Panc1 (cell line): ENCODE data around the gene KRT85. TPM values are rescaled to one million over a fixed set of nuclear protein-coding genes. Genes with fewer than 3 reads are reported as not detected.

ENCODE experiments used
- ATAC-seq: fragments of 200-7000 bp; cut with Tn5 transposase; 2 replicates; pipeline ENCODE4 v1.9.1; 2020; ENCODE audit warnings: mild to moderate bottlenecking, moderate library complexity
- BruUV-seq: library from RNA; stranded (reverse); fragments of 400-500 nt; replicated peaks from 2 replicates; lab custom pipeline; 2021; lab: Mats Ljungman, UMichigan
- CTCF ChIA-PET: fragments of 300-600 bp; sonication (Branson Sonifier 250); formaldehyde crosslinking; loops from one replicate; lab custom pipeline; 2022; ENCODE audit warnings: antibody characterized with exemption; lab: Charles Lee
- POLR2A ChIA-PET: fragments of 300-600 bp; sonication (Branson Sonifier 250); formaldehyde crosslinking; loops from one replicate; lab custom pipeline; 2022; ENCODE audit warnings: antibody characterized with exemption; lab: Charles Lee
- DNase-seq: peaks from one replicate; pipeline ENCODE4 v3.0.0-alpha.2; 2010; ENCODE audit warnings: low read depth, low spot score
- H3K27ac ChIP-seq: 2 replicates; pipeline ENCODE4 v1.5.1; 2011; ENCODE audit warnings: mild to moderate bottlenecking, low read length, inconsistent platforms
- H3K27me3 ChIP-seq: fragments of 200-500 bp; sonication (Bioruptor generic); 2 replicates; pipeline ENCODE4 v1.6.0; 2014; ENCODE audit warnings: low read length, inconsistent platforms; ENCODE audit not compliant: control insufficient read depth, insufficient read depth
- H3K36me3 ChIP-seq: fragments of 200-500 bp; sonication (Bioruptor generic); 2 replicates; pipeline ENCODE4 v1.5.1; 2014; ENCODE audit warnings: inconsistent platforms, mild to moderate bottlenecking, low read length, moderate library complexity; ENCODE audit not compliant: control insufficient read depth, insufficient read depth
- H3K4me1 ChIP-seq: 2 replicates; pipeline ENCODE4 v1.5.1; 2011; ENCODE audit warnings: inconsistent platforms, mild to moderate bottlenecking, low read length, moderate library complexity; ENCODE audit not compliant: control insufficient read depth, insufficient read depth
- H3K4me3 ChIP-seq, 2 experiments: 2 replicates each; pipeline ENCODE4 v1.5.1; 2011 to 2012; ENCODE audit warnings: low read depth in 2 of 2, low read length in 2 of 2, mild to moderate bottlenecking in 2 of 2, inconsistent platforms in 1 of 2, moderate library complexity in 1 of 2
- H3K9me3 ChIP-seq: fragments of 200-500 bp; sonication (Bioruptor generic); 2 replicates; pipeline ENCODE4 v1.5.1; 2014; ENCODE audit warnings: low read depth, mild to moderate bottlenecking, inconsistent platforms, low read length, moderate library complexity; ENCODE audit not compliant: control insufficient read depth, insufficient read depth
- POLR2AphosphoS5 ChIP-seq: IDR thresholded peaks from 2 replicates; pipeline ENCODE4 v1.6.1; 2012; ENCODE audit warnings: mild to moderate bottlenecking, low read depth, low read length, moderate library complexity
- SIN3A ChIP-seq: IDR thresholded peaks from 2 replicates; pipeline ENCODE4 v1.6.1; 2012; ENCODE audit warnings: low read depth, mild to moderate bottlenecking, low read length, moderate library complexity, borderline replicate concordance; ENCODE audit not compliant: insufficient read depth
- TCF7L2 ChIP-seq: IDR thresholded peaks from 2 replicates; pipeline ENCODE4 v1.6.1; 2011; ENCODE audit warnings: mild to moderate bottlenecking, low read depth, low read length, inconsistent platforms
- in situ Hi-C: cut with HindIII; loops from 2 replicates; pipeline ENCODE4 v1.10.0; 2016; ENCODE audit warnings: low sequenced_read_pairs, low pct_unique_long_range_greater_than_20kb
- intact Hi-C: fragments of 100-400 bp; cut with micrococcal nuclease; formaldehyde crosslinking; loops from one replicate; pipeline ENCODE4 v1.10.0; 2022; ENCODE audit not compliant: unreplicated experiment
- total RNA-seq: library from RNA; stranded (reverse); gene quantifications from one replicate; pipeline ENCODE4 v1.2.1, GENCODE V29; 2021; ENCODE audit not compliant: unreplicated experiment
- TF ChIP-seq, protein P1 (sequence below), 2 experiments: IDR thresholded peaks; 2 replicates each; pipeline ENCODE4 v1.6.1; 2011 to 2012; ENCODE audit warnings: low read depth in 2 of 2, control low read depth in 1 of 2, low read length in 1 of 2, mild to moderate bottlenecking in 1 of 2, moderate library complexity in 1 of 2; ENCODE audit not compliant: insufficient read depth in 1 of 2
- TF ChIP-seq, protein P2 (sequence below): fragments of 450-650 bp; IDR thresholded peaks from 2 replicates; pipeline ENCODE4 v1.5.1; 2017; ENCODE audit warnings: mild to moderate bottlenecking

The KRT85 gene
- total RNA-seq, 1 experiment from 2014 or later = not detected

GRCh38 chr12:52356762-52357580, 10.3 kb downstream of the KRT85 start:
- no peak for ATAC-seq
- in situ Hi-C loops = no loop called here
- Histone ChIP-seq H3K9me3 (no peaks in the 10 kb centered on the region), H3K4me1 (no peaks in the 10 kb centered on the region), H3K27me3 (0 out of 2 replicates have a peak, but pooled peaks cover 2% of the 10 kb centered on the region), H3K36me3 (no peaks in the 10 kb centered on the region), H3K4me3 (no peak overlapping the region), H3K27ac (no peak overlapping the region)
- TF ChIP-seq, protein P1, sequence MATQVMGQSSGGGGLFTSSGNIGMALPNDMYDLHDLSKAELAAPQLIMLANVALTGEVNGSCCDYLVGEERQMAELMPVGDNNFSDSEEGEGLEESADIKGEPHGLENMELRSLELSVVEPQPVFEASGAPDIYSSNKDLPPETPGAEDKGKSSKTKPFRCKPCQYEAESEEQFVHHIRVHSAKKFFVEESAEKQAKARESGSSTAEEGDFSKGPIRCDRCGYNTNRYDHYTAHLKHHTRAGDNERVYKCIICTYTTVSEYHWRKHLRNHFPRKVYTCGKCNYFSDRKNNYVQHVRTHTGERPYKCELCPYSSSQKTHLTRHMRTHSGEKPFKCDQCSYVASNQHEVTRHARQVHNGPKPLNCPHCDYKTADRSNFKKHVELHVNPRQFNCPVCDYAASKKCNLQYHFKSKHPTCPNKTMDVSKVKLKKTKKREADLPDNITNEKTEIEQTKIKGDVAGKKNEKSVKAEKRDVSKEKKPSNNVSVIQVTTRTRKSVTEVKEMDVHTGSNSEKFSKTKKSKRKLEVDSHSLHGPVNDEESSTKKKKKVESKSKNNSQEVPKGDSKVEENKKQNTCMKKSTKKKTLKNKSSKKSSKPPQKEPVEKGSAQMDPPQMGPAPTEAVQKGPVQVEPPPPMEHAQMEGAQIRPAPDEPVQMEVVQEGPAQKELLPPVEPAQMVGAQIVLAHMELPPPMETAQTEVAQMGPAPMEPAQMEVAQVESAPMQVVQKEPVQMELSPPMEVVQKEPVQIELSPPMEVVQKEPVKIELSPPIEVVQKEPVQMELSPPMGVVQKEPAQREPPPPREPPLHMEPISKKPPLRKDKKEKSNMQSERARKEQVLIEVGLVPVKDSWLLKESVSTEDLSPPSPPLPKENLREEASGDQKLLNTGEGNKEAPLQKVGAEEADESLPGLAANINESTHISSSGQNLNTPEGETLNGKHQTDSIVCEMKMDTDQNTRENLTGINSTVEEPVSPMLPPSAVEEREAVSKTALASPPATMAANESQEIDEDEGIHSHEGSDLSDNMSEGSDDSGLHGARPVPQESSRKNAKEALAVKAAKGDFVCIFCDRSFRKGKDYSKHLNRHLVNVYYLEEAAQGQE (IDR thresholded peaks at IDR 0.05; ENCODE audit: insufficient read depth in 1 of 2, low read depth in 2 of 2, low read length in 1 of 2) = no peak
- TF ChIP-seq, protein P2, sequence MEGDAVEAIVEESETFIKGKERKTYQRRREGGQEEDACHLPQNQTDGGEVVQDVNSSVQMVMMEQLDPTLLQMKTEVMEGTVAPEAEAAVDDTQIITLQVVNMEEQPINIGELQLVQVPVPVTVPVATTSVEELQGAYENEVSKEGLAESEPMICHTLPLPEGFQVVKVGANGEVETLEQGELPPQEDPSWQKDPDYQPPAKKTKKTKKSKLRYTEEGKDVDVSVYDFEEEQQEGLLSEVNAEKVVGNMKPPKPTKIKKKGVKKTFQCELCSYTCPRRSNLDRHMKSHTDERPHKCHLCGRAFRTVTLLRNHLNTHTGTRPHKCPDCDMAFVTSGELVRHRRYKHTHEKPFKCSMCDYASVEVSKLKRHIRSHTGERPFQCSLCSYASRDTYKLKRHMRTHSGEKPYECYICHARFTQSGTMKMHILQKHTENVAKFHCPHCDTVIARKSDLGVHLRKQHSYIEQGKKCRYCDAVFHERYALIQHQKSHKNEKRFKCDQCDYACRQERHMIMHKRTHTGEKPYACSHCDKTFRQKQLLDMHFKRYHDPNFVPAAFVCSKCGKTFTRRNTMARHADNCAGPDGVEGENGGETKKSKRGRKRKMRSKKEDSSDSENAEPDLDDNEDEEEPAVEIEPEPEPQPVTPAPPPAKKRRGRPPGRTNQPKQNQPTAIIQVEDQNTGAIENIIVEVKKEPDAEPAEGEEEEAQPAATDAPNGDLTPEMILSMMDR = no peak
- TF ChIP-seq TCF7L2 (no peak), POLR2AphosphoS5 (no peak), SIN3A (no peak)
- intact Hi-C loops = no loop called here
- ChIA-PET POLR2A (no interaction called here), CTCF (no interaction called here)
- BruUV-seq = no TSS peak
- no peak for DNase-seq

DNA sequence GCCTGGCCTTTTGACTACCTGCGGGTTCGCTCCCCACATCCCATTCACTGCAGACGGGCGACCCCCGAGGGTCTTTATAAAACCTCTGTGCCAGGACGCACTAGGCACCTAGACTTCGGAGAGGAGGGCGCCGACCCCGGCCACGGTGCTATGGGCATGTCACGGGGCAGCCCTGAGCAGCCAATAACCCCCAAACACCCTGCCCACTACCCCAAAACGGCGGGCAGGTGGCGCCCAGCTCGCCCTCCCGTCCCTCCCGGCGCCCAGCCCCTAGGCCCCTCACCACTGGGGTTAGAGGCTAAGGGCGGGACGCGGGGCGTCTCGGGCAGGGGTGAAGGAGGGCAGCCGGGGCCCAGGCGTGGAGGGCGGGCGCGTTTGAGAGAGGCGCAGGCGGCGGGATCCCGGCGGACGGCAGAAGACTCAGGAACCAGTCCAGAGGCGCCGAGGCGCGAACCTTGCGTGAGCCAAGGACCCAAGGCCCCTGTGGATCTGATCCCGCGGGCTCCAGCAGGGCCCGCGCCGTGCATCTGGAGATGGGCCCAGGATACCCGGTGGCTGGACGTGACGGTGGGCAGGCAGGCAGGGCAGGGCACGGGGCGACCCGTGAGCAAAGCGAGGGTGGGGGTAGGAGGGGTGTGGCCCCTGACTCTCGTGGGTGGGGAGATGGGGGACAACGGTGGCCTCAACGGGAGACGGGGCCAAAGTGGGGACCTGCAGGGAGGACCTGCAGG, 11.1 kb downstream of the KRT85 start:
- CTCF ChIA-PET = no interaction called here
- Histone ChIP-seq H3K4me3 (no peak overlapping the region), H3K4me1 (no peaks in the 10 kb centered on the region), H3K36me3 (no peaks in the 10 kb centered on the region), H3K27ac (no peak overlapping the region), H3K9me3 (no peaks in the 10 kb centered on the region), H3K27me3 (0 out of 2 replicates have a peak, but pooled peaks cover 2% of the 10 kb centered on the region)
- intact Hi-C loops = no loop called here
- ATAC-seq (no peak), DNase-seq (no peak)
- BruUV-seq = no TSS peak
- no peak for TF ChIP-seq POLR2AphosphoS5
- in situ Hi-C loops = no loop called here
- POLR2A ChIA-PET = no interaction called here
